Ovary (tissue), 9 donors: Measurements from ENCODE around the gene FN3K. TPM values are rescaled to one million over a fixed set of nuclear protein-coding genes. Genes with fewer than 3 reads are reported as not detected.

Experiments
- DNase-seq, 5 donors: peaks; one replicate each; pipeline ENCODE4 v3.0.0-alpha.2; 2019 to 2020
- H3K27ac ChIP-seq, 2 donors: fragments of 200-600 bp; one replicate each; pipeline versions ENCODE4 v1.5.1 to v1.8.0; 2019 to 2022
- H3K27me3 ChIP-seq: fragments of 200-600 bp; one replicate; pipeline ENCODE4 v1.8.0; 2022
- H3K36me3 ChIP-seq: fragments of 200-600 bp; sonication (generic); one replicate; pipeline ENCODE4 v1.5.1; 2019
- H3K4me1 ChIP-seq: one replicate; pipeline ENCODE4 v1.8.1; 2013; ENCODE audit warnings: mild to moderate bottlenecking, moderate library complexity; ENCODE audit not compliant: insufficient read depth
- H3K4me3 ChIP-seq: fragments of 200-600 bp; sonication (generic); one replicate; pipeline ENCODE4 v1.5.1; 2017
- H3K9me3 ChIP-seq, 2 donors: fragments of 200-600 bp in 1 of 2; sonication (generic) in 1 of 2; one replicate each; pipeline versions ENCODE4 v1.5.1 to v1.8.1; 2013 to 2019; ENCODE audit warnings: mild to moderate bottlenecking in 1 of 2, moderate library complexity in 1 of 2
- CTCF ChIP-seq, 3 donors: fragments of 450-650 bp in 2 of 3; fragments of 200-600 bp in 1 of 3; IDR thresholded peaks; one replicate each; pipeline versions ENCODE4 v1.5.1 to v1.8.0; 2016 to 2022; ENCODE audit warnings: antibody characterized with exemption in 3 of 3, mild to moderate bottlenecking in 1 of 3
- EP300 ChIP-seq: sonication (generic); formaldehyde crosslinking; IDR thresholded peaks from one replicate; pipeline ENCODE4 v1.6.1; 2017; ENCODE audit warnings: antibody characterized with exemption
- POLR2A ChIP-seq: fragments of 450-650 bp; IDR thresholded peaks from one replicate; pipeline ENCODE4 v1.6.1; 2017; ENCODE audit warnings: antibody characterized with exemption, mild to moderate bottlenecking, moderate library complexity
- WGBS, 3 donors: extraction: QIAGEN DNeasy Blood & Tissue Kit in 1 of 3; methylation state at CpG; one replicate each; pipeline versions ENCODE4 v1.1.5 to v1.1.7; 2013 to 2017; 5-methylcytosine and 5-hydroxymethylcytosine counted together
- intact Hi-C, 4 donors: fragments of 100-400 bp; cut with DNase I; formaldehyde crosslinking; loops; one replicate each; pipeline versions ENCODE4 v1.11.0 to v1.15.1; 2022 to 2023
- polyA plus RNA-seq, 2 donors: library from polyadenylated mRNA; stranded (reverse); fragments of 200-250 nt in 1 of 2; fragments of 350-450 nt in 1 of 2; fragmentation: Illumina TruSeq in 1 of 2; extraction: RNeasy Lipid Tissue Mini Kit (QIAGEN cat#74804) in 1 of 2; gene quantifications; one replicate each; pipeline ENCODE4 v1.2.3, GENCODE V29; 2013 to 2014
- total RNA-seq, 7 donors: library from RNA; depleted of rRNA in 2 of 7; stranded (reverse); fragments of >200 nt in 2 of 7; fragmentation: NEBNext Ultra II Directional in 3 of 7; extraction: Animal tissue kit (Norgen Biotek cat#: 25700) in 3 of 7; gene quantifications; one replicate each; pipeline versions ENCODE4 v1.1.0 to v1.2.4, GENCODE V29; 2016 to 2023
- donor health status: DM: no; HTN: no; CAD: no; lungs with moderate emphysema.
- donor health status: DM: no; HTN: no; CAD: no.
- donor health status: Bipolar disorder and iron deficiency.
- donor health status: DM: yes; HTN: yes; CAD: no.
- donor health status: DM: no; HTN: no; CAD: no.
- donor health status: DM: yes; HTN: yes; CAD: no.

The FN3K gene
- total and polyA plus RNA-seq, 9 donors: 12.0 to 106 (median 30.1) TPM

DNA sequence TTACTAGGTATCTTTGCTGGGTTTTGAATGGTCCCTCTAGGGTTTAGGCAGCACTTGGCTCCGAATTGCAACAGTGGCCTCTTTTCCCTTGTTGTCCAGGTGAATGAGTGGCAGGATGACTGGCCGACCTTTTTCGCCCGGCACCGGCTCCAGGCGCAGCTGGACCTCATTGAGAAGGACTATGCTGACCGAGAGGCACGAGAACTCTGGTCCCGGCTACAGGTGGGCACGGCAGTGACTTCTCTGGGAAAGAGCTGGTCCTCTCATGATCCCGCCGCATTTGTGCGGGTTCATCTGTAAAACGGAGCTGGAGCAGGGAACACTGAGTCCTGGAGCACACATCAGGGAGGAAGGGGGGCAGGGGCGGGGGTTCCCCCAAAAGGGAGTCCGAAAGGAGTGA, 13.3 kb downstream of the FN3K start:
- peaks cover 7% of the 10 kb centered on the region for H3K4me1 ChIP-seq
- intact Hi-C loops: no loop called here
- no peaks in the 10 kb centered on the region for H3K36me3 ChIP-seq
- TF ChIP-seq CTCF (IDR thresholded peaks at IDR 0.05): no peak
- TF ChIP-seq POLR2A: no peak
- TF ChIP-seq EP300: no peak
- H3K9me3 ChIP-seq: no peaks in the 10 kb centered on the region
- no peak overlapping the region for H3K27ac ChIP-seq
- no peaks in the 10 kb centered on the region for H3K27me3 ChIP-seq
- peak in 1 of 5 donors; percentile 38 for DNase-seq
- 96 to 98% (median 96%) methylated on average over 16 of the region's 16 CpGs for WGBS, 3 donors
- H3K4me3 ChIP-seq: no peak overlapping the region

GRCh38 chr17:82750241-82750908, 15.0 kb downstream of the FN3K start:
- 69 to 80% (median 72%) methylated on average over 40 of the region's 40 CpGs for WGBS, 3 donors
- Histone ChIP-seq H3K9me3 (no peaks in the 10 kb centered on the region), H3K4me3 (no peak overlapping the region), H3K27ac (no peak overlapping the region), H3K36me3 (no peaks in the 10 kb centered on the region), H3K4me1 (peaks cover 10% of the 10 kb centered on the region), H3K27me3 (no peaks in the 10 kb centered on the region)
- no peak for TF ChIP-seq CTCF (IDR thresholded peaks at IDR 0.05)
- no peak for TF ChIP-seq EP300
- TF ChIP-seq POLR2A: no peak
- intact Hi-C loops: no loop called here
- DNase-seq: peak in 4 of 5 donors; percentile 41 to 62 (median 56)

- TF ChIP-seq EP300 (no peak), POLR2A (no peak), CTCF (IDR thresholded peaks at IDR 0.05) (no peak)
- intact Hi-C loops: no loop called here
- WGBS, 3 donors: 1 to 5% (median 2%) methylated on average over 4 to 55 of the region's 56 CpGs
These were observed 15.8 kb downstream of the FN3K start for GRCh38 chr17:82751171-82751570.

GRCh38 chr17:82751571-82752370, 16.4 kb downstream of the FN3K start, which contains the start of gene TBCD:
Gene TBCD, plus strand, starts transcription at chr17:82752065. Its CDS starts 129 bp downstream, at chr17:82752194.
- TF ChIP-seq POLR2A: peak; percentile 44
- no peak for TF ChIP-seq CTCF (IDR thresholded peaks at IDR 0.05)
- TF ChIP-seq EP300: peak; percentile 34
- Histone ChIP-seq H3K4me3 (peak within 1 kb of the TSS; percentile 90), H3K27ac (peak within 1 kb of the TSS; percentile 84 to 90), H3K36me3 (no peaks in the 10 kb centered on the region), H3K9me3 (no peaks in the 10 kb centered on the region), H3K4me1 (peaks cover 10% of the 10 kb centered on the region), H3K27me3 (no peaks in the 10 kb centered on the region)
- intact Hi-C loops: no loop called here
- DNase-seq: peak; percentile 91 to 97 (median 94)
- WGBS, 3 donors: 1% methylated on average over 39 to 107 of the region's 114 CpGs

More at GRCh38 chr17:82751171-82751570, 15.8 kb downstream of the FN3K start:
- Histone ChIP-seq H3K4me3 (peak overlapping the region; percentile 90), H3K27ac (peak overlapping the region; percentile 84 to 90), H3K27me3 (no peaks in the 10 kb centered on the region), H3K4me1 (peaks cover 10% of the 10 kb centered on the region), H3K9me3 (no peaks in the 10 kb centered on the region), H3K36me3 (no peaks in the 10 kb centered on the region)
- DNase-seq: no peak
